GM06990 (cell line): ENCODE data around the gene RIPK1.
"Not testable (repeated sequence)": the region's sequence is repeated elsewhere in the genome, so short reads cannot be mapped to it uniquely, and the experiment has no call there.

ENCODE experiments used
- DNase-seq: peaks from one replicate; pipeline ENCODE4 v3.0.0-alpha.2; 2011; ENCODE audit not compliant: insufficient read length; ENCODE audit errors: extremely low read depth
- H3K27me3 ChIP-seq: replicated peaks from 2 replicates; pipeline ENCODE4 v1.6.0; 2011; ENCODE audit warnings: low read length; ENCODE audit not compliant: control insufficient read depth, insufficient read depth
- H3K36me3 ChIP-seq: 2 replicates; pipeline ENCODE4 v1.5.1; 2011; ENCODE audit warnings: low read length; ENCODE audit not compliant: control insufficient read depth, insufficient read depth
- H3K4me3 ChIP-seq: replicated peaks from 2 replicates; pipeline ENCODE4 v1.5.1; 2011; ENCODE audit warnings: low read depth, mild to moderate bottlenecking, control low read depth, low read length
- CTCF ChIP-seq: IDR thresholded peaks from 2 replicates; pipeline ENCODE4 v1.5.1; 2011; ENCODE audit warnings: low read length, control low read depth, mild to moderate bottlenecking, inconsistent platforms; ENCODE audit not compliant: insufficient read depth, poor library complexity, severe bottlenecking

The RIPK1 gene

GRCh38 chr6:3061501-3061941 is 6.8 kb upstream of the RIPK1 start:
- DNase-seq = no peak
- Histone ChIP-seq H3K4me3 (no peak overlapping the region), H3K36me3 (no peaks in the 10 kb centered on the region), H3K27me3 (no peaks in the 10 kb centered on the region)
- TF ChIP-seq CTCF = no peak

GRCh38 chr6:3063340-3063732 is 5.0 kb upstream of the RIPK1 start:
- DNase-seq, H3K27me3 ChIP-seq, H3K36me3 ChIP-seq: not testable (repeated sequence)
- H3K4me3 ChIP-seq = peak overlapping the region; percentile 75

GRCh38 chr6:3063733-3064700 is 4.3 kb upstream of the RIPK1 start:
- TF ChIP-seq CTCF = peak; percentile 1
- no peaks in the 10 kb centered on the region for H3K27me3 ChIP-seq
- peak; percentile 89 for DNase-seq
- no peaks in the 10 kb centered on the region for H3K36me3 ChIP-seq
- peak overlapping the region; percentile 75 for H3K4me3 ChIP-seq

- no peak for DNase-seq
Measured at GRCh38 chr6:3071568-3071967, 3.3 kb downstream of the RIPK1 start.

GRCh38 chr6:3072798-3073197 is 4.5 kb downstream of the RIPK1 start:
- H3K27me3 ChIP-seq = no peaks in the 10 kb centered on the region
- no peak for TF ChIP-seq CTCF
- no peak for DNase-seq
- no peak overlapping the region for H3K4me3 ChIP-seq
- peaks cover 5% of the 10 kb centered on the region for H3K36me3 ChIP-seq

More at GRCh38 chr6:3071568-3071967, 3.3 kb downstream of the RIPK1 start:
- H3K27me3 ChIP-seq = no peaks in the 10 kb centered on the region
- H3K4me3 ChIP-seq = no peak overlapping the region
- H3K36me3 ChIP-seq = no peaks in the 10 kb centered on the region; the same call in 1 of the 2 replicates
- no peak for TF ChIP-seq CTCF

GRCh38 chr6:3073382-3073781 is 5.1 kb downstream of the RIPK1 start:
- no peak overlapping the region for H3K4me3 ChIP-seq
- peaks cover 9% of the 10 kb centered on the region for H3K36me3 ChIP-seq
- H3K27me3 ChIP-seq = no peaks in the 10 kb centered on the region
- DNase-seq = no peak
- no peak for TF ChIP-seq CTCF
